HEK293T (cell line): Measurements from ENCODE around the gene RCAN1.

Source experiments
- BHLHE40 ChIP-seq: fragments of 450-650 bp; IDR thresholded peaks from 2 replicates; pipeline ENCODE4 v1.6.1; 2016; ENCODE audit warnings: mild to moderate bottlenecking, moderate library complexity, borderline replicate concordance
- ELF4 ChIP-seq: fragments of 450-650 bp; IDR thresholded peaks from 2 replicates; pipeline ENCODE4 v1.6.1; 2017; ENCODE audit warnings: antibody characterized with exemption

- no peak for TF ChIP-seq BHLHE40
- TF ChIP-seq ELF4 = no peak
These were observed 38.6 kb upstream of the RCAN1 start for GRCh38 chr21:34653522-34653921.
